Upper lobe of left lung (tissue), 6 donors: ENCODE results near the gene CTDSPL2. TPM values are rescaled to one million over a fixed set of nuclear protein-coding genes. Genes with fewer than 3 reads are reported as not detected.

Source experiments
- ATAC-seq, 2 donors: fragments of 200-7000 bp; cut with Tn5 transposase; one replicate each; pipeline ENCODE4 v1.9.1; 2022; ENCODE audit warnings: mild to moderate bottlenecking in 2 of 2, moderate library complexity in 2 of 2; ENCODE audit not compliant: low FRiP score in 2 of 2
- DNase-seq, 2 donors: peaks; one replicate each; pipeline ENCODE4 v3.0.0-alpha.2; 2019 to 2020
- H3K27ac ChIP-seq, 4 donors: fragments of 200-600 bp; sonication (generic); one replicate each; pipeline ENCODE4 v1.5.1; 2016 to 2019
- H3K27me3 ChIP-seq, 4 donors: fragments of 200-600 bp; sonication (generic); one replicate each; pipeline ENCODE4 v1.5.1; 2017 to 2019
- H3K36me3 ChIP-seq, 4 donors: fragments of 200-600 bp; sonication (generic); one replicate each; pipeline ENCODE4 v1.5.1; 2016 to 2019
- H3K4me1 ChIP-seq, 4 donors: fragments of 200-600 bp; sonication (generic); one replicate each; pipeline ENCODE4 v1.5.1; 2018 to 2019
- H3K4me3 ChIP-seq, 4 donors: fragments of 200-600 bp; sonication (generic); one replicate each; pipeline ENCODE4 v1.5.1; 2017 to 2019; ENCODE audit warnings: mild to moderate bottlenecking in 2 of 4, moderate library complexity in 1 of 4
- H3K9me3 ChIP-seq, 4 donors: fragments of 200-600 bp; sonication (generic); one replicate each; pipeline ENCODE4 v1.5.1; 2018 to 2019
- CTCF ChIP-seq, 6 experiments: fragments of 450-650 bp in 4 of 6; fragments of 200-600 bp in 2 of 6; sonication (generic) in 2 of 6; IDR thresholded peaks; one replicate each; pipeline ENCODE4 v1.5.1; 2016 to 2019; ENCODE audit warnings: antibody characterized with exemption in 6 of 6
- EP300 ChIP-seq, 4 donors: sonication (generic); formaldehyde crosslinking; IDR thresholded peaks; one replicate each; pipeline ENCODE4 v1.5.1; 2017; ENCODE audit warnings: antibody characterized with exemption in 4 of 4, control low read depth in 2 of 4
- POLR2A ChIP-seq, 4 donors: fragments of 450-650 bp; IDR thresholded peaks; one replicate each; pipeline ENCODE4 v1.5.1; 2016 to 2017; ENCODE audit warnings: antibody characterized with exemption in 4 of 4, mild to moderate bottlenecking in 2 of 4
- POLR2AphosphoS5 ChIP-seq, 2 donors: sonication (generic); formaldehyde crosslinking; IDR thresholded peaks; one replicate each; pipeline ENCODE4 v1.5.1; 2017; ENCODE audit warnings: antibody characterized with exemption in 2 of 2
- WGBS, 2 donors: methylation state at CpG; one replicate each; pipeline ENCODE4 v1.1.5; 2017 to 2018; 5-methylcytosine and 5-hydroxymethylcytosine counted together
- total RNA-seq, 6 donors: library from RNA; depleted of rRNA in 4 of 6; stranded (reverse); fragments of >200 nt in 4 of 6; gene quantifications; one replicate each; pipeline versions ENCODE4 v1.1.0 to v1.2.1, GENCODE V29; 2016 to 2021
- donor health status: DM: no; HTN: no; CAD: no; lungs with moderate emphysema.
- donor health status: DM: no; HTN: yes; CAD: no; lungs with severe emphysema.

CTDSPL2 gene
- total RNA-seq, 6 donors from 2014 or later = 20.6 to 60.8 (median 32.8) TPM

- peaks cover 0 to 18% (median 0%) of the 10 kb centered on the region in 4 donors for H3K36me3 ChIP-seq
- ATAC-seq = no peak
These were observed 108.3 kb downstream of the CTDSPL2 start for GRCh38 chr15:44535523-44536301.

GRCh38 chr15:44536302-44536961 is 109.0 kb downstream of the CTDSPL2 start:
- Histone ChIP-seq H3K27me3 (no peaks in the 10 kb centered on the region), H3K4me3 (peak overlapping the region; percentile 52 to 99 (median 82)), H3K27ac (peak overlapping the region; percentile 95 to 99 (median 97)), H3K36me3 (peaks cover 0 to 25% (median 0%) of the 10 kb centered on the region in 4 donors), H3K4me1 (peaks cover 25 to 31% (median 27%) of the 10 kb centered on the region in 4 donors), H3K9me3 (no peaks in the 10 kb centered on the region)
- peak; percentile 64 for TF ChIP-seq POLR2AphosphoS5 (IDR thresholded peaks at IDR 0.05)
- peak in 5 of 6 experiments; percentile 36 to 72 (median 60) for TF ChIP-seq CTCF (IDR thresholded peaks at IDR 0.05)
- TF ChIP-seq POLR2A (IDR thresholded peaks at IDR 0.05) = peak in 3 of 4 donors; percentile 60 to 91 (median 84)
- TF ChIP-seq EP300 (IDR thresholded peaks at IDR 0.05) = no peak
- ATAC-seq = peak; percentile 91 to 95
- WGBS, 2 donors = 0 to 1% methylated on average over 5 to 28 of the region's 47 CpGs
- DNase-seq = peak; percentile 89 to 93

More at GRCh38 chr15:44535523-44536301, 108.3 kb downstream of the CTDSPL2 start:
- DNase-seq = peak in 1 of 2 donors; percentile 43
- H3K27me3 ChIP-seq = no peaks in the 10 kb centered on the region
- peaks cover 20 to 25% (median 20%) of the 10 kb centered on the region in 4 donors for H3K4me1 ChIP-seq
- H3K27ac ChIP-seq = peak overlapping the region; percentile 95 to 99 (median 97)
- TF ChIP-seq POLR2A (IDR thresholded peaks at IDR 0.05) = no peak
- TF ChIP-seq POLR2AphosphoS5 (IDR thresholded peaks at IDR 0.05) = no peak
- no peak for TF ChIP-seq CTCF (IDR thresholded peaks at IDR 0.05)
- TF ChIP-seq EP300 (IDR thresholded peaks at IDR 0.05) = no peak
- WGBS, 2 donors = 58 to 63% methylated on average over 36 of the region's 36 CpGs
- H3K4me3 ChIP-seq = peak overlapping the region; percentile 52 to 99 (median 82)
- no peaks in the 10 kb centered on the region for H3K9me3 ChIP-seq

- DNase-seq (peak; percentile 98 to 99), ATAC-seq (peak; percentile 96 to 97)
- no peaks in the 10 kb centered on the region for H3K27me3 ChIP-seq
- peaks cover 30 to 38% (median 33%) of the 10 kb centered on the region in 4 donors for H3K4me1 ChIP-seq
- TF ChIP-seq EP300 (IDR thresholded peaks at IDR 0.05) (peak in 1 of 4 donors; percentile 69), CTCF (IDR thresholded peaks at IDR 0.05) (peak in 2 of 6 experiments; percentile 28 to 35), POLR2A (IDR thresholded peaks at IDR 0.05) (peak in 2 of 4 donors; percentile 86 to 90), POLR2AphosphoS5 (IDR thresholded peaks at IDR 0.05) (peak; percentile 71 to 97)
- WGBS, 2 donors = 0% methylated on average over 20 to 45 of the region's 97 CpGs
- no peaks in the 10 kb centered on the region for H3K9me3 ChIP-seq
- peaks cover 0 to 29% (median 0%) of the 10 kb centered on the region in 4 donors for H3K36me3 ChIP-seq
- H3K4me3 ChIP-seq = peak within 1 kb of the TSS; percentile 70 to 99 (median 92)
- peak within 1 kb of the TSS; percentile 95 to 99 (median 97) for H3K27ac ChIP-seq
These were observed 109.7 kb downstream of the CTDSPL2 start, which contains the start of gene EIF3J for GRCh38 chr15:44536962-44537734. TSS of gene EIF3J (plus strand) at chr15:44537147. CDS start at chr15:44537195, 48 bp downstream.

- Histone ChIP-seq H3K4me3 (peak overlapping the region; percentile 70 to 99 (median 92)), H3K36me3 (peaks cover 0 to 29% (median 0%) of the 10 kb centered on the region in 4 donors), H3K9me3 (no peaks in the 10 kb centered on the region), H3K27ac (peak overlapping the region; percentile 95 to 99 (median 97)), H3K27me3 (no peaks in the 10 kb centered on the region), H3K4me1 (peaks cover 37 to 41% (median 38%) of the 10 kb centered on the region in 4 donors)
- no peak for TF ChIP-seq POLR2AphosphoS5 (IDR thresholded peaks at IDR 0.05)
- no peak for TF ChIP-seq CTCF (IDR thresholded peaks at IDR 0.05)
- no peak for TF ChIP-seq POLR2A (IDR thresholded peaks at IDR 0.05)
- TF ChIP-seq EP300 (IDR thresholded peaks at IDR 0.05) = no peak
- WGBS, 2 donors = 9 to 10% methylated on average over 13 of the region's 13 CpGs
- no peak for DNase-seq
- ATAC-seq = no peak
These were observed 110.4 kb downstream of the CTDSPL2 start for GRCh38 chr15:44537735-44538240.
